Hepatocyte (in vitro differentiated cells): ENCODE measurements around the gene CD177.

Experiments used
- CTCF ChIP-seq: fragments of 200-600 bp; sonication (generic); IDR thresholded peaks from 2 replicates; pipeline ENCODE4 v1.5.1; 2016; ENCODE audit warnings: antibody characterized with exemption, mild to moderate bottlenecking; ENCODE audit not compliant: poor library complexity
- EZH2 ChIP-seq: fragments of 200-600 bp; sonication (generic); IDR thresholded peaks from 2 replicates; pipeline ENCODE4 v1.6.1; 2016; ENCODE audit warnings: antibody characterized with exemption, mild to moderate bottlenecking, borderline replicate concordance
- EZH2phosphoT487 ChIP-seq: fragments of 200-600 bp; sonication (generic); IDR thresholded peaks from one replicate; pipeline ENCODE4 v1.6.1; 2018; ENCODE audit warnings: antibody characterized with exemption, mild to moderate bottlenecking, low read depth, moderate library complexity; ENCODE audit not compliant: unreplicated experiment, severe bottlenecking

- no peak for TF ChIP-seq CTCF
- no peak for TF ChIP-seq EZH2
- no peak for TF ChIP-seq EZH2phosphoT487
Observed at GRCh38 chr19:43306097-43306496, 47.4 kb upstream of the CD177 start.
